Measurements from ENCODE around the gene RBMS3.
A peak's percentile ranks its signal among the peaks of the same experiment; 100 is the strongest.
"Not testable (repeated sequence)": the region's sequence is repeated elsewhere in the genome, so short reads cannot be mapped to it uniquely, and the experiment has no call there.

The RBMS3 gene

GRCh38 chr3:29319262-29319661 is 38.4 kb downstream of the RBMS3 start:
- Histone ChIP-seq H3K4me3 (replicated peaks; ENCODE audit: low read depth, low read length) (no peak overlapping the region), H3K36me3 (ENCODE audit: control insufficient read depth, insufficient read depth, low read length) (no peaks in the 10 kb centered on the region), H3K27me3 (replicated peaks; ENCODE audit: control insufficient read depth, insufficient read depth, low read length) (no peaks in the 10 kb centered on the region)
- TF ChIP-seq CTCF (IDR thresholded peaks at IDR 0.05; ENCODE audit: insufficient read depth, low read length, poor library complexity, severe bottlenecking), result no peak
- DNase-seq (ENCODE audit: extremely low read depth, insufficient read length), result peak; percentile 41

DNA sequence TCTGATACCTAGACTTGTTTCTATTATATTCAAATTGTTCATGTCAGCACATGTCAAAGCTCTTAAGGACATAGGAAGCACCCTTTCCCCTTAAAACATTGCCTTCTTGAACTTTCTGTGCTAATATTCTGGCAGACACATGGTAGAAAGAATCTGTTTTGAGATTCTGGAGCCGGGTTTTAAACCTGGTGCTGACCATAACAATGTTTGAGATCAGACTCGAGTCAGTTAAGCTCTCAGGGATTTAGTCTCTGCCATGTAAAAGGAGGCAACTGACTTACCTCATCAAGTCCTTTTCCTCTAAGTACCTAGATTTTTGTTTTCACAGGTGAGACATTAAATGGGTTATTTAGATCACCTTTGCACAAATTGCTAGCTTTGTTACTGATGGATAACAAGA is 38.9 kb downstream of the RBMS3 start:
- no peak for DNase-seq (ENCODE audit: extremely low read depth, insufficient read length)
- H3K36me3 ChIP-seq (ENCODE audit: control insufficient read depth, insufficient read depth, low read length), result no peaks in the 10 kb centered on the region
- no peak for TF ChIP-seq CTCF (IDR thresholded peaks at IDR 0.05; ENCODE audit: insufficient read depth, low read length, poor library complexity, severe bottlenecking)

DNA sequence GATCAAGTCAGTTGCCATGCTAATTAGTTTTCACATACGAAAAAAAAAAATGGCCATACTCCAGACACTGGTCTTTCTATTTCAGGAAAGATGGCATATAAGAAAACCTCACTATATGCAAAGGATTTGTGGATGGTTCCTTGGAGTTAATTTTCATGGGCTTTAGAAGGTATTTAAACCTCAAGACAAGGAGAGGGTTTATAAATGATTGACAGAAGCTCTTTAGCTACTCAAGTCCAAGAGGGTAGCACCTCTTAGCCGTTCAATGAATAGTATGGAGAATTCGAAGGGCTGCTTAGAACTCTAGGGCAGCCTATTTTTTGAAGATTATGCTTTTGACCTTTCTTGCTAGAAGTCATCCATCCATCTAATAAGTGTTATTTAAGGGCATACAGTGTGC is 41.7 kb downstream of the RBMS3 start:
- Histone ChIP-seq H3K36me3 (ENCODE audit: control insufficient read depth, insufficient read depth, low read length) (no peaks in the 10 kb centered on the region), H3K27me3 (replicated peaks; ENCODE audit: control insufficient read depth, insufficient read depth, low read length) (no peaks in the 10 kb centered on the region), H3K4me3 (replicated peaks; ENCODE audit: low read depth, low read length) (no peak overlapping the region)
- DNase-seq (ENCODE audit: extremely low read depth, insufficient read length), result no peak
- no peak for TF ChIP-seq CTCF (IDR thresholded peaks at IDR 0.05; ENCODE audit: insufficient read depth, low read length, poor library complexity, severe bottlenecking)

More for the DNA sequence above, 38.9 kb downstream of the RBMS3 start:
- no peak overlapping the region for H3K4me3 ChIP-seq (replicated peaks; ENCODE audit: low read depth, low read length)
- H3K27me3 ChIP-seq (replicated peaks; ENCODE audit: control insufficient read depth, insufficient read depth, low read length), result no peaks in the 10 kb centered on the region

DNA sequence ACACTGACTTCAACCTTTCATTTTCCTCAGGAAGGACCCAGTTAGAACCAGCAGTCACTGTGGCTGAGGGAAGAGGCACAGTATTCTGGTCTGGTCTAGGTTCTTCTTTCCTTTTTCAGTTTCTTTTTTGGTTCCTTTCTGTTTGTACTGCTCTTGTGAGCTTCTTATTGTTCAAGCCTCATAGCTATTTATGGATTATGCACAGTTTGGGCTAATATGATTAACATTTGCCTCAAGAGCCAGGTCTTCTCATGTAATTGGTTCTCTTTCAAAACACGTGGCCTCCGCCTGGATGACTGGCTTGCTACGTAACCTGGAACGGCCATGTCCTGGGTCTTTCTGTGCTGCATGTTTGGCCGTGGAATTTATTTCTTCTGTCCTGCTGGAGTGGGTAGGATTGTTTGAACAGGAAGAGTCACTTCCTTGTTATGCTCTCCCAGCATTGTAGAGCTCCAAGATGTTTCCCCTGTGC is 43.3 kb downstream of the RBMS3 start:
- DNase-seq (ENCODE audit: extremely low read depth, insufficient read length), result peak; percentile 53
- Histone ChIP-seq H3K36me3 (ENCODE audit: control insufficient read depth, insufficient read depth, low read length) (no peaks in the 10 kb centered on the region), H3K27me3 (replicated peaks; ENCODE audit: control insufficient read depth, insufficient read depth, low read length) (no peaks in the 10 kb centered on the region), H3K4me3 (replicated peaks; ENCODE audit: low read depth, low read length) (peak overlapping the region; percentile 3; the same call in 1 of the 2 replicates)
- no peak for TF ChIP-seq CTCF (IDR thresholded peaks at IDR 0.05; ENCODE audit: insufficient read depth, low read length, poor library complexity, severe bottlenecking)

DNA sequence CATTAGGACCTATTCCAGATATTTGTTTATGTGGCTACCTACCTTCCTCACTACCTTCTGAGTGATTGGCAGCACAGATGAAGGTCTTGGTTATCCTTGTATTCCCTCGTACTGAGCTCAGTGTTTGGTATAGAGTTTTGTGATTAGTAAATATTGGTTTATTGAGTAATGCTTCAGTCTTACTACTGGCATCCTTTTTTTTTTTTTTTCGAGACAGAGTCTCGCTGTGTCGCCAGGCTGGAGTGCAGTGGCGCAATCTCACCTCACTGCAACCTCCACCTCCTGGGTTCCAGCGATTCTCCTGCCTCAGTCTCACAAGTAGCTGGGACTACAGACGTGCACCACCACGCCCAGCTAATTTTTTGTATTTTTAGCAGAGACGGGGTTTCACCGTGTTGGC is 45.7 kb downstream of the RBMS3 start:
- H3K4me3 ChIP-seq (replicated peaks; ENCODE audit: low read depth, low read length); H3K27me3 ChIP-seq (replicated peaks; ENCODE audit: control insufficient read depth, insufficient read depth, low read length); DNase-seq (ENCODE audit: extremely low read depth, insufficient read length); H3K36me3 ChIP-seq (ENCODE audit: control insufficient read depth, insufficient read depth, low read length): not testable (repeated sequence)

DNA sequence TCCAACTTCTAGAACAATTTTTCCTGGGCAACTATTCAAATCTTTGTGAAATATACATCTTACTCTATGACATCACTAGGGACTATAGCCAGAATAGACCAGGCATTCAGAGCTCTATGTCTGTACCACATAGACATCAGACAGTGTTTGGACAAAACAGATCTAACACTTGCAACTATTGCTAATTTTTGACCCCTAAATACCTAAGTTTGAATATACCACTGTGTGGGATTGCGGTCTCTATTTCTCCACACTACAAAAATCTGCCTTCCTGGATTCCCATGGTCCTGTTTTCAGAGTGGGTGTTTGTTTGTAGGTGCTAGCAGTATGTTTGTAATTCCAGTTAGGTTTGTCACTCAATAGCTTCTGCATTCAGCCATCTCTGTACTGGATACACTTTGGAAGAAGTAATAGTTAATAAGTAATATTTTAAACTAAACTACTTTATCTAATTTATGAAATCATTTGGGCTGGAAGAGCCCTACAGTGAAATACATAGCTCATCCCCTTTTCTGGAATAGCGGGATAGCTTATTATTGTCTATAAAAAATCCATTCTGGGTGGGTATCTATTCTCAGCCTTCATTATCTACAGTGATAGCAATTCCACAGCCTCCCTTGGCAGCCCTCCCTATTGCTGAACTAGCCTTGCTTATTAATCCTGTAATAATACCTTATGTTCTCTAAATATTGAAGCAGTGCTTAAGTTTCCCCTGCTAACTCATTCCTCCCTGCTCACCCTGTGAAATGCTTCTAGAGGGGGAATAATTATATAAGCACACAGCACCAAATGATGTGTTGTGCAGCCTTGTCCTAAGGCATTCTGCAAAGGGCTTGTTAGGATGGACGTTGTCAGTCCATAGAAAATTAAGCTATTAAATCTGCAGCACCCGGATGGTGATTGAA is 49.4 kb downstream of the RBMS3 start:
- no peak for TF ChIP-seq CTCF (IDR thresholded peaks at IDR 0.05; ENCODE audit: insufficient read depth, low read length, poor library complexity, severe bottlenecking)
- DNase-seq (ENCODE audit: extremely low read depth, insufficient read length), result no peak
- H3K27me3 ChIP-seq (replicated peaks; ENCODE audit: control insufficient read depth, insufficient read depth, low read length), result no peaks in the 10 kb centered on the region
- no peaks in the 10 kb centered on the region for H3K36me3 ChIP-seq (ENCODE audit: control insufficient read depth, insufficient read depth, low read length)
- H3K4me3 ChIP-seq (replicated peaks; ENCODE audit: low read depth, low read length), result no peak overlapping the region
